ENCODE measurements around the gene SPATA45.

DNA sequence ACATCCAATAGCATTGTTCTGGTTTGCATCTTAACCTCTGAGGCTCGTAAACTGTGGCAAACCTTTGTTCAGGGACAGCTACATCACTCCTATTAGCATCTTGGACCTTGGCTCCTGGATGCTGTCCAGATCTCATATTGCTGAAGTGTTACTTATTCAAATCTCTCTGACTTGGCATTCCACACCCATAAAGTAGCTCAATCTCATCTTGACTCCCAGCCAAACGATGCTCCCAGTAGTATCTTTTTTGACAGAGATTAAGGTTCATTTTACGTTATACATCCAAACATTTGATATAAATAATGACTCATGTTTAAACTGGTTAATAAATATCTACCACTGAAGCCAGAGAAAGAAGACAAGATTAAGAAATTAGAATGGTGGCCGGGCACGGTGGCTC lies 6.2 kb upstream of the SPATA45 start:
- TF ChIP-seq POLR2A (IDR thresholded peaks at IDR 0.05): no peak
- TF ChIP-seq CTCF (IDR thresholded peaks at IDR 0.05): no peak
- no peak for TF ChIP-seq POLR2AphosphoS5 (IDR thresholded peaks at IDR 0.05)
